K562 (cell line): ENCODE results near the gene ORAI1. TPM values are rescaled to one million over a fixed set of nuclear protein-coding genes. Genes with fewer than 3 reads are reported as not detected.

Source experiments
- CHAMP1 ChIP-seq: fragments of 450-650 bp; IDR thresholded peaks from 2 replicates; pipeline ENCODE4 v1.6.1; 2016; ENCODE audit warnings: mild to moderate bottlenecking
- CTCF ChIP-seq, 3 experiments: IDR thresholded peaks in 2 of 3; conservative IDR thresholded peaks in 1 of 3; 2 replicates each; pipeline ENCODE4 v1.5.1; 2011 to 2012; ENCODE audit warnings: low read length in 3 of 3, mild to moderate bottlenecking in 3 of 3, control low read depth in 2 of 3, improper control_type of control experiment in 1 of 3, inconsistent platforms in 1 of 3, low read depth in 1 of 3, mixed read lengths in 1 of 3, moderate library complexity in 1 of 3; ENCODE audit not compliant: insufficient read depth in 2 of 3
- FOS ChIP-seq: IDR thresholded peaks from 3 replicates; pipeline ENCODE4 v1.6.1; 2011; ENCODE audit not compliant: insufficient read length; ENCODE audit errors: extremely low read depth
- FOXA3 ChIP-seq, 2 experiments: fragments of 450-650 bp in 1 of 2; sonication (generic) in 1 of 2; formaldehyde crosslinking; IDR thresholded peaks in 1 of 2; conservative IDR thresholded peaks in 1 of 2; 2 replicates each; pipeline versions ENCODE4 v1.4.0 to v1.8.0; 2020 to 2022; ENCODE audit warnings: mild to moderate bottlenecking in 2 of 2, missing genetic modification reagents in 1 of 2
- HDAC1 ChIP-seq, 2 experiments: fragments of 450-650 bp; IDR thresholded peaks; 2 replicates each; pipeline ENCODE4 v1.6.1; 2016 to 2017; ENCODE audit warnings: inconsistent platforms in 1 of 2, mild to moderate bottlenecking in 1 of 2, moderate library complexity in 1 of 2
- HINFP ChIP-seq: fragments of 450-650 bp; conservative IDR thresholded peaks from 2 replicates; pipeline ENCODE4 v1.6.1; 2016; ENCODE audit warnings: missing genetic modification characterization, low read depth, mild to moderate bottlenecking, control low read depth, missing compliant biosample characterization
- HMG20B ChIP-seq: fragments of 250-450 bp; sonication (Bioruptor Pico); IDR thresholded peaks from 2 replicates; pipeline ENCODE4 v1.5.0; 2021; ENCODE audit warnings: mild to moderate bottlenecking
- NFIC ChIP-seq: fragments of 450-650 bp; IDR thresholded peaks from 2 replicates; pipeline ENCODE4 v1.6.1; 2017; ENCODE audit warnings: mild to moderate bottlenecking, inconsistent platforms
- SNAPC5 ChIP-seq: fragments of 250-450 bp; sonication (Bioruptor Pico); IDR thresholded peaks from 2 replicates; pipeline ENCODE4 v1.8.0; 2021; ENCODE audit warnings: moderate library complexity, mild to moderate bottlenecking, inconsistent platforms
- SREBF2 ChIP-seq: sonication (generic); formaldehyde crosslinking; IDR thresholded peaks from 2 replicates; pipeline ENCODE4 v1.4.0; 2020; ENCODE audit warnings: mild to moderate bottlenecking, missing genetic modification reagents
- TCF7L2 ChIP-seq: fragments of 150-350 bp; IDR thresholded peaks from 2 replicates; pipeline ENCODE4 v1.6.1; 2016; ENCODE audit warnings: low read depth, mild to moderate bottlenecking, low read length, moderate library complexity
- ZMIZ1 ChIP-seq, 2 experiments: fragments of 150-350 bp in 1 of 2; IDR thresholded peaks; 2 replicates each; pipeline ENCODE4 v1.6.1; 2012 to 2016; ENCODE audit warnings: low read depth in 2 of 2, low read length in 2 of 2, mild to moderate bottlenecking in 1 of 2, moderate library complexity in 1 of 2
- ZNF124 ChIP-seq: sonication (generic); formaldehyde crosslinking; IDR thresholded peaks from 2 replicates; pipeline ENCODE4 v1.8.1; 2022; ENCODE audit warnings: missing genetic modification reagents
- ZNF398 ChIP-seq: fragments of 250-450 bp; sonication (Bioruptor Pico); IDR thresholded peaks from 2 replicates; pipeline ENCODE4 v1.8.0; 2021; ENCODE audit warnings: moderate library complexity, mild to moderate bottlenecking, inconsistent platforms
- polyA plus RNA-seq, 8 experiments: library from polyadenylated mRNA; depleted of rRNA in 4 of 8; stranded (reverse) in 5 of 8; unstranded in 3 of 8; fragments of >200 nt; fragmentation: Nextera tagmentation in 2 of 8; fragmentation: Illumina TruSeq in 1 of 8; extraction: Ambion mirVana in 2 of 8; extraction: Trizol in 1 of 8; gene quantifications; 2 replicates each; pipeline versions ENCODE4 v1.2.1 to v1.2.3, GENCODE V29; 2011 to 2014; ENCODE audit warnings: inconsistent platforms in 1 of 8, missing spikeins in 1 of 8
- total RNA-seq, 7 experiments: library from RNA; depleted of rRNA in 6 of 7; stranded (reverse); fragments of >200 nt in 6 of 7; fragmentation: Illumina TruSeq in 2 of 7; extraction: Trizol in 2 of 7; gene quantifications; 2 replicates each; pipeline versions ENCODE4 v1.2.1 to v1.2.3, GENCODE V29; 2011 to 2021; ENCODE audit warnings: low replicate concordance in 1 of 7

Gene ORAI1
- total and polyA plus RNA-seq, 9 of the 15 experiments (the other 6 are each of a cell fraction or from before 2014, with no cell fraction given): 2.6 to 23.8 (median 9.3) TPM

GRCh38 chr12:121580959-121581685 lies 45.2 kb upstream of the ORAI1 start, which contains the start of gene KDM2B (continued):
- TF ChIP-seq ZNF398 (CRISPR knock-in tag) (no peak), SREBF2 (no peak), TCF7L2 (no peak), FOS (no peak), ZMIZ1 (IDR thresholded peaks at IDR 0.05; ENCODE audit: low read depth in 2 of 2, low read length in 2 of 2) (0 out of 4 replicates have a peak, but pooled peaks of 1 of the 2 experiments have one; percentile 3), SNAPC5 (CRISPR knock-in tag) (no peak), CHAMP1 (no peak), NFIC (no peak), HINFP (tag) (no peak), HDAC1 (IDR thresholded peaks at IDR 0.05) (no peak), ZNF124 (CRISPR knock-in tag) (no peak), HMG20B (CRISPR knock-in tag) (no peak), CTCF (IDR thresholded peaks at IDR 0.05 in 2 of 3, conservative IDR thresholded peaks at IDR 0.05 in 1 of 3; ENCODE audit: insufficient read depth in 2 of 3, low read depth in 1 of 3, low read length in 3 of 3) (no peak; a peak in 1 of 6 replicates), FOXA3 (CRISPR knock-in tag; conservative IDR thresholded peaks at IDR 0.05 in 1 of 2, IDR thresholded peaks at IDR 0.05 in 1 of 2) (no peak)
